Keratinocyte (primary cell): ENCODE measurements around the gene CDH13. TPM values are rescaled to one million over a fixed set of nuclear protein-coding genes. Genes with fewer than 3 reads are reported as not detected.

Experiments used
- DNase-seq: peaks from one replicate; pipeline ENCODE4 v3.0.0-alpha.2; 2011; ENCODE audit warnings: low read depth, missing footprints, low spot score
- FAIRE-seq: peaks from 2 replicates; lab custom pipeline; 2011; peaks lifted over from hg19 to GRCh38; lab: Jason Lieb, UNC
- H2AFZ ChIP-seq: 2 replicates; pipeline ENCODE4 v1.6.0; 2012; ENCODE audit warnings: low read length, control low read depth, inconsistent platforms; ENCODE audit not compliant: control insufficient read depth
- H3K27ac ChIP-seq: 2 replicates; pipeline ENCODE4 v1.5.1; 2011; ENCODE audit warnings: low read length; ENCODE audit not compliant: control insufficient read depth, insufficient read depth
- H3K27me3 ChIP-seq: 3 replicates; pipeline ENCODE4 v1.6.0; 2011; ENCODE audit warnings: low read length; ENCODE audit not compliant: control insufficient read depth, insufficient read depth; ENCODE audit errors: extremely low read depth
- H3K36me3 ChIP-seq, 2 experiments: 2 replicates in 1 of 2; 3 replicates in 1 of 2; pipeline ENCODE4 v1.5.1; 2011; ENCODE audit warnings: low read length in 2 of 2, mild to moderate bottlenecking in 1 of 2; ENCODE audit not compliant: control insufficient read depth in 2 of 2, insufficient read depth in 2 of 2; ENCODE audit errors: extremely low read depth in 1 of 2
- H3K4me1 ChIP-seq: 3 replicates; pipeline ENCODE4 v1.5.1; 2011; ENCODE audit warnings: low read length; ENCODE audit not compliant: control insufficient read depth, insufficient read depth; ENCODE audit errors: extremely low read depth
- H3K4me2 ChIP-seq: 3 replicates; pipeline ENCODE4 v1.6.0; 2011; ENCODE audit warnings: low read depth, low read length; ENCODE audit not compliant: control insufficient read depth, insufficient read depth; ENCODE audit errors: extremely low read depth
- H3K4me3 ChIP-seq, 3 experiments: fragments of 200-600 bp in 1 of 3; sonication (generic) in 1 of 3; 2 replicates in 2 of 3; 3 replicates in 1 of 3; pipeline ENCODE4 v1.5.1; 2011 to 2016; ENCODE audit warnings: low read length in 3 of 3, mild to moderate bottlenecking in 3 of 3, control low read depth in 2 of 3, inconsistent platforms in 1 of 3, low read depth in 1 of 3, mixed read lengths in 1 of 3, mixed run types in 1 of 3, moderate library complexity in 1 of 3; ENCODE audit not compliant: control insufficient read depth in 2 of 3, insufficient read depth in 2 of 3; ENCODE audit errors: extremely low read depth in 1 of 3
- H3K79me2 ChIP-seq: 2 replicates; pipeline ENCODE4 v1.6.0; 2012; ENCODE audit warnings: low read length; ENCODE audit not compliant: control insufficient read depth, insufficient read depth
- H3K9ac ChIP-seq: 3 replicates; pipeline ENCODE4 v1.6.0; 2011; ENCODE audit warnings: low read length; ENCODE audit not compliant: control insufficient read depth, insufficient read depth; ENCODE audit errors: extremely low read depth
- H3K9me1 ChIP-seq: 3 replicates; pipeline ENCODE4 v1.6.0; 2011; ENCODE audit warnings: low read length; ENCODE audit not compliant: control insufficient read depth, insufficient read depth; ENCODE audit errors: extremely low read depth
- H3K9me3 ChIP-seq: 2 replicates; pipeline ENCODE4 v1.5.1; 2012; ENCODE audit warnings: low read depth, low read length; ENCODE audit not compliant: control insufficient read depth
- H4K20me1 ChIP-seq: 3 replicates; pipeline ENCODE4 v1.6.0; 2011; ENCODE audit warnings: low read length; ENCODE audit not compliant: control insufficient read depth, insufficient read depth; ENCODE audit errors: extremely low read depth
- EZH2 ChIP-seq: IDR thresholded peaks from one replicate; pipeline ENCODE4 v1.6.1; 2012; ENCODE audit warnings: inconsistent platforms, mild to moderate bottlenecking, low read length, moderate library complexity
- dilution Hi-C: fragments of 300-500 bp; cut with MboI; formaldehyde crosslinking; loops from one replicate; pipeline ENCODE4 v1.7.0; 2020; ENCODE audit warnings: low sequenced_read_pairs; ENCODE audit not compliant: extremely low pct_ligation_motif_present
- polyA plus RNA-seq, 5 experiments: library from polyadenylated mRNA; depleted of rRNA in 3 of 5; stranded (reverse) in 3 of 5; stranded (forward) in 1 of 5; unstranded in 1 of 5; fragments of >200 nt; gene quantifications; 1 replicate in 1 of 5; 2 replicates in 3 of 5; 3 replicates in 1 of 5; pipeline versions ENCODE4 v1.2.1 to v1.2.3, GENCODE V29; 2011 to 2012; ENCODE audit warnings: missing spikeins in 2 of 5, low read depth in 1 of 5, low replicate concordance in 1 of 5
- TF ChIP-seq, protein P1 (sequence below), 3 experiments: IDR thresholded peaks in 1 of 3; conservative IDR thresholded peaks in 1 of 3; optimal IDR thresholded peaks in 1 of 3; 2 replicates in 2 of 3; 3 replicates in 1 of 3; pipeline versions ENCODE3 to v1.5.1; 2011; ENCODE audit warnings: low read length in 3 of 3, mild to moderate bottlenecking in 3 of 3, moderate library complexity in 2 of 3, control low read depth in 1 of 3, inconsistent platforms in 1 of 3; ENCODE audit not compliant: insufficient read depth in 2 of 3; ENCODE audit errors: extremely low read depth in 1 of 3

CDH13 gene
- polyA plus RNA-seq, 1 donor (not counting 4 experiments of a cell fraction or from before 2014, with no cell fraction given): 111 TPM

GRCh38 chr16:82886146-82886545 lies 259.4 kb downstream of the CDH13 start:
- H3K9ac ChIP-seq: no peak overlapping the region
- no peaks in the 10 kb centered on the region for H3K9me3 ChIP-seq
- H3K9me1 ChIP-seq: no peaks in the 10 kb centered on the region
- no peak overlapping the region for H3K4me3 ChIP-seq
- H2AFZ ChIP-seq: no peak overlapping the region
- dilution Hi-C loops: no loop called here
- H3K27ac ChIP-seq: no peak overlapping the region
- H4K20me1 ChIP-seq: no peaks in the 10 kb centered on the region
- TF ChIP-seq EZH2: no peak
- TF ChIP-seq, protein P1, sequence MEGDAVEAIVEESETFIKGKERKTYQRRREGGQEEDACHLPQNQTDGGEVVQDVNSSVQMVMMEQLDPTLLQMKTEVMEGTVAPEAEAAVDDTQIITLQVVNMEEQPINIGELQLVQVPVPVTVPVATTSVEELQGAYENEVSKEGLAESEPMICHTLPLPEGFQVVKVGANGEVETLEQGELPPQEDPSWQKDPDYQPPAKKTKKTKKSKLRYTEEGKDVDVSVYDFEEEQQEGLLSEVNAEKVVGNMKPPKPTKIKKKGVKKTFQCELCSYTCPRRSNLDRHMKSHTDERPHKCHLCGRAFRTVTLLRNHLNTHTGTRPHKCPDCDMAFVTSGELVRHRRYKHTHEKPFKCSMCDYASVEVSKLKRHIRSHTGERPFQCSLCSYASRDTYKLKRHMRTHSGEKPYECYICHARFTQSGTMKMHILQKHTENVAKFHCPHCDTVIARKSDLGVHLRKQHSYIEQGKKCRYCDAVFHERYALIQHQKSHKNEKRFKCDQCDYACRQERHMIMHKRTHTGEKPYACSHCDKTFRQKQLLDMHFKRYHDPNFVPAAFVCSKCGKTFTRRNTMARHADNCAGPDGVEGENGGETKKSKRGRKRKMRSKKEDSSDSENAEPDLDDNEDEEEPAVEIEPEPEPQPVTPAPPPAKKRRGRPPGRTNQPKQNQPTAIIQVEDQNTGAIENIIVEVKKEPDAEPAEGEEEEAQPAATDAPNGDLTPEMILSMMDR (optimal IDR thresholded peaks at IDR 0.05 in 1 of 3, IDR thresholded peaks at IDR 0.05 in 1 of 3, conservative IDR thresholded peaks at IDR 0.05 in 1 of 3; ENCODE audit: extremely low read depth in 1 of 3, insufficient read depth in 2 of 3, low read length in 3 of 3): no peak
- peaks cover 4% of the 10 kb centered on the region for H3K79me2 ChIP-seq
- no peaks in the 10 kb centered on the region for H3K27me3 ChIP-seq
- no peak overlapping the region for H3K4me2 ChIP-seq
- FAIRE-seq: no peak
- no peaks in the 10 kb centered on the region for H3K4me1 ChIP-seq
- no peaks in the 10 kb centered on the region for H3K36me3 ChIP-seq
- DNase-seq: no peak

GRCh38 chr16:82888591-82889001 lies 261.8 kb downstream of the CDH13 start:
- H2AFZ ChIP-seq: no peak overlapping the region
- H3K9me1 ChIP-seq: no peaks in the 10 kb centered on the region
- no peak overlapping the region for H3K9ac ChIP-seq
- peaks cover 2% of the 10 kb centered on the region for H3K79me2 ChIP-seq
- H3K4me2 ChIP-seq: no peak overlapping the region
- no peak for DNase-seq
- H4K20me1 ChIP-seq: peaks cover 3% of the 10 kb centered on the region
- no peak for FAIRE-seq
- H3K36me3 ChIP-seq: no peaks in the 10 kb centered on the region
- no peaks in the 10 kb centered on the region for H3K4me1 ChIP-seq
- no peak overlapping the region for H3K4me3 ChIP-seq
- H3K27ac ChIP-seq: no peak overlapping the region
- TF ChIP-seq, protein P1 (optimal IDR thresholded peaks at IDR 0.05 in 1 of 3, IDR thresholded peaks at IDR 0.05 in 1 of 3, conservative IDR thresholded peaks at IDR 0.05 in 1 of 3; ENCODE audit: extremely low read depth in 1 of 3, insufficient read depth in 2 of 3, low read length in 3 of 3): no peak
- TF ChIP-seq EZH2: no peak
- dilution Hi-C loops: no loop called here
- H3K9me3 ChIP-seq: no peaks in the 10 kb centered on the region
- no peaks in the 10 kb centered on the region for H3K27me3 ChIP-seq
